Activated CD4-positive, CD25-positive, alpha-beta regulatory T cell treated with anti-CD3 and anti-CD28 coated beads, Interleukin-2, amount 50 U/mL, for 72 hours (primary cell): ENCODE measurements around the gene SYNPR.
"Not testable (repeated sequence)": the region's sequence is repeated elsewhere in the genome, so short reads cannot be mapped to it uniquely, and the experiment has no call there.

Experiments used
- DNase-seq: peaks from one replicate; pipeline ENCODE4 v3.0.0; 2021

The SYNPR gene

DNA sequence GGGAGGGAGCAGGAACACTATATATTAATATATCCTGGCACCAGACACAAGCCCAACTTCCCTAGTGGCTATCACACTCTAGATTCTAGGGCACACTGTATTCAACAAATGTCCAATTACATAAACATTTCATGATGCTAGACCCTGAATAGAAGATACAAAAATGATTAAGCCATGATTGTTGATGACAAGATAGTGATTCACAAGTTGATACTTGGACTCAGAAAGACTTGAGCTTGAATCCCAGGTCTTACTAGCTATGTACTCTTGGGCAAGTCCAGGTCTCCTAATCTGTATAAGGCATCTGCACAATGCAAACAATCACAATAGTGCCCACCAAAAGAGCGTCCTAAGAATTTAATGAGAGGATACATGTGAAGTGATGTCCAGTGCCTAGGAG, 364.4 kb downstream of the SYNPR start:
- no peak for DNase-seq

- DNase-seq: no peak
These were observed 366.2 kb downstream of the SYNPR start for GRCh38 chr3:63644212-63644797.

DNA sequence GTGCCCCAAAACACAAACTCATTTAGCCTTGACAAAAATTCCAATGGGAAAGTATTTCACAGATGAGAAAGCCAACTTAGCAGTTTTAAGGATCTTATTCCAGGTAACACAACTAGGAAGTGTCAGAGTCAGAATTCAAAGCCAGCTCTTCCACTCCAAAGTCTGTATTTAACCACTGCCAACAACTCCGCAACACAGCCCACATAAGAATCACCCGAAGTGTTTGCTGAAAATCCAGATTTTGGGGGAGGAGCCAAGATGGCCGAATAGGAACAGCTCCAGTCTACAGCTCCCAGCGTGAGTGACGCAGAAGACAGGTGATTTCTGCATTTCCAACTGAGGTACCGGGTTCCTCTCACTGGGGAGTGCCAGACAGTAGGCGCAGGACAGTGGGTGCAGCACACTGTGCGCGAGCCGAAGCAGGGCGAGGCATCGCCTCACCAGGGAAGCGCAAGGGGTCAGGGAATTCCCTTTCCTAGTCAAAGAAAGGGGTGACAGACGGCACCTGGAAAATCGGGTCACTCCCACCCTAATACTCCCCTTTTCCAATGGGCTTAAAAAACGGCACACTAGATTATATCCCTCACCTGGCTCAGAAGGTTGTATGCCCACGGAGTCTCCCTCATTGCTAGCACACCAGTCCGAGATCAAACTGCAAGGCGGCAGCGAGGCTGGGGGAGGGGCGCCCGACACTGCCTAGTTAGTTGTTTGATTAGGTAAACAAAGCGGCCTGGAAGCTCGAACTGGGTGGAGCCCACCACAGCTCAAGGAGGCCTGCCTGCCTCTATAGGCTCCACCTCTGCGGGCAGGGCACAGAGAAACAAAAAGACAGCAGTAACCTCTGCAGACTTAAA, 367.0 kb downstream of the SYNPR start:
- not testable (repeated sequence) for DNase-seq

GRCh38 chr3:63652066-63652725, 374.1 kb downstream of the SYNPR start, which contains the start of gene SNTN:
SNTN (plus strand) TSS chr3:63652675; CDS start chr3:63652688, 13 bp downstream.
- no peak for DNase-seq

DNA sequence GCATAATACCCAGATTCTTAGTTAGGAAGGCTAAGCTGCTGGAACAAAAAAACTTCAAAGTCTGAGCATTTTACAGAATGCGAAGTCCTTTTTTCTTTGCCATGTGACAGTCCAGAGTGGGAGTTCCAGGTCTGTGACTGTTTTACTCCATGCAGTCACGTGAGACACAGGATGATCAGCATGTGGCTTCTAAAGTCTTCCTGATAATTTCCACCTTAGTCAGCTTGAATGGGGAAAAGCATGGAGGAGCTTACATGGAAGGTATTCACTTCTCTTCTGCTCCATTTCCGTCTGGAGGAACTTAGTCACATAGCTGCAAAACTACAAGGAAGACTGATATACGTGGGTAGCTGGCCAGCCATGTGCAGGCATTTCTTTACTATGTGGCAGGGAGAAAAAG, 376.1 kb downstream of the SYNPR start:
- no peak for DNase-seq

- no peak for DNase-seq
These were observed 376.8 kb downstream of the SYNPR start for GRCh38 chr3:63654931-63655330.

GRCh38 chr3:63655519-63655918, 377.4 kb downstream of the SYNPR start:
- no peak for DNase-seq

DNA sequence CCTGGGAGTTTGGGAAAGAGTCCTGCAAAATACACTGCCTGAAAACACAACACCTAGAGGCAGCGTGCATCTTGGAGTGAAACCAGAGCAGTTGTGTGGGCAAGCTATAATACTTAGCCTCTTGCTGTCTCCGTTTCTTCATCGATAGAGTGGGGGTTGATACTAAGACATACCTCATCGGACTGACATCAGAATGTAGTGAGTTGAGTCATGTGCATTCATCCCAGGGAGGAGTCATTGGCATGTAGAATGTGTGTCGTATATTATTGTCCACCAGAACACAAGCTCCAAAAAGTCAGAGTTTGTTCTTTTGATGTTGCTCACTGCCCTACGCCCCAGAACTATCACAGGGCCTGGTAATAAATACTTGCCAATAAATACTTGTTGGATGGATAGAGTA, 378.7 kb downstream of the SYNPR start:
- no peak for DNase-seq

DNA sequence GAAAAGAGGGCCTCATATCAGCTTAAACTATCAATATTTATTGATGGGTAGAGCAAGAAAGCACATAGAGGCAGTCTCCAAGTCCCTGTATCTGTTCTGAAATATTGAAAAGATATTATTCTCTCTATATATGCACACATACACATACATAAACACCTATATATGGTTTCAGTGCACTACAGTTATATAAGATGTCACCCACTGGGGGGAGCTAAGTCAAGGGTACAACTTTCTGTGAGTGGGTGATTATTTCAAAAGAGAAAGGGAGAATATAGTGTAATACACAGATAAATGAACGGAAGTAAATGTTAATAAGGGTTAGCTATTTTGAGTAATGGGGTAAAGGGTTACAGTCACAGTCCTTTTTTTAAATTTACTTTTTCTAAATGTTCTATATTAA, 383.1 kb downstream of the SYNPR start:
- DNase-seq: no peak

DNA sequence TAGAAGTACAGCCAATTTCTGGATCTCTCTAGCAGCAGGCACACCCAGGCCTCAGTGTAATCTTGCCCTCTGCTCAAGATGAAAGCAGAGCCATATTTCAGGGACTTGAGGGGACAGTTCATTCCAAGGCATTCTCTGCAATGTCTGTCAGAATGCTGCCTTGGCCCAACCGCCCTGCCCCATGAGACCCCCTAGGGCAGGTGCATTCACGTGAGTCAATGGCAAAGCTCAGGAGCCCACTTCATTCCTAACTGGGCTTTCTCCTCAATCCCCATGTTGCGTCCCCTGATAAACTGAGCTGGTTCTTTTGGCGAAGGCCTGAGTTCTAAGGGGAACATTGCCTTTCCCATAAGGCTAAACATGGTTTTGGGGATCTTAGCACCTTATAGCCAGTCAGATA, 383.9 kb downstream of the SYNPR start:
- DNase-seq: no peak

- no peak for DNase-seq
These were observed 384.4 kb downstream of the SYNPR start for GRCh38 chr3:63662500-63662899.
